Measurements from ENCODE around the gene GCHFR. TPM values are rescaled to one million over a fixed set of nuclear protein-coding genes. Genes with fewer than 3 reads are reported as not detected.
A peak's percentile ranks its signal among the peaks of the same experiment; 100 is the strongest.

The GCHFR gene
- polyA plus RNA-seq, 2 donors, result 42.9 to 87.9 TPM

GRCh38 chr15:40766906-40767837 lies 3.3 kb downstream of the GCHFR start:
- peak overlapping the region; percentile 25 to 44 for H3K4me3 ChIP-seq (ENCODE audit: low read depth in 1 of 2, low read length in 2 of 2)
- H3K4me1 ChIP-seq (ENCODE audit: control insufficient read depth in 2 of 2, insufficient read depth in 2 of 2, low read length in 1 of 2), result peaks cover 14 to 60% of the 10 kb centered on the region in 2 donors
- WGBS, 2 donors, result 72 to 78% methylated on average over 32 of the region's 32 CpGs
- H3K27me3 ChIP-seq (ENCODE audit: control insufficient read depth in 1 of 2, insufficient read depth in 2 of 2, low read length in 2 of 2), result no peaks in the 10 kb centered on the region
- H3K36me3 ChIP-seq (ENCODE audit: control insufficient read depth in 2 of 2, insufficient read depth in 2 of 2, low read length in 1 of 2), result peaks cover 4 to 22% of the 10 kb centered on the region in 2 donors
- no peaks in the 10 kb centered on the region for H3K9me3 ChIP-seq (ENCODE audit: control insufficient read depth in 2 of 2, insufficient read depth in 1 of 2, low read depth in 1 of 2, low read length in 1 of 2)
- H3K27ac ChIP-seq (ENCODE audit: low read depth in 2 of 2, low read length in 1 of 2), result peak overlapping the region; percentile 90 to 98

DNA sequence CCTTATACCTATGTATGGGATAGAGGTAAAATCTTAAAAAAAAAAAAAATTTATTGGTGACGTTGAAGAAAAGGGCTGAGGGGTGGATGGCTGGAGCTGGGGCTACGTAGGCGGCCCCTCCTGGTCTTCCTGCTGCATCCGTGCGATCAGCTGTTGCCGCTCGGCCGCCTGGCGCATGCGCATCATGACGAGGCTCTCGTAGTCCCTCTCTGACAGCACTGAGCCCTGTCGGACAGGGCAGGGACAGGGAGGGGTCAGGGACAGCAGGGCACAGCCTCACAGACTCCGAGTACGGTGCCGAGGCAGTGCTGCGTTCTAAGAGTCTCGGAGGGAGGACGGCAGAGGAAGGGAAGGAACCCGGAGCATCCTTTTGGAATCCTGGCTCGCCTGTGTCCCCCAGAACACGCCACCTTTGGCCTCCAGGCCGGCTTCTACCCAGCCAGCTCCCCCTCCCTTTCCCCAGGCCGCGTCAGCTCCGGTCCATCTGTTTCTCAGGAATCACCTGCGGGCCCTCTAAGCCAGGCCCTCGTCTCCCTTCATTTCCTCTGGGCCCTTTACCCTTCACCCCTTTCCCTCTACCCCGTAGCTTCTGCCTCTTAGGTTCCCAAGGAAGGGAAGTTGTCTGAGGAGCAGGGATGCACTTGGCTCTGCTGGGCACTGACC lies 4.1 kb downstream of the GCHFR start:
- peak overlapping the region; percentile 98 for H3K27ac ChIP-seq (ENCODE audit: low read depth in 2 of 2, low read length in 1 of 2)
- WGBS, 2 donors, result 83 to 85% methylated on average over 29 of the region's 29 CpGs
- peaks cover 4 to 26% of the 10 kb centered on the region in 2 donors for H3K36me3 ChIP-seq (ENCODE audit: control insufficient read depth in 2 of 2, insufficient read depth in 2 of 2, low read length in 1 of 2)
- H3K4me3 ChIP-seq (ENCODE audit: low read depth in 1 of 2, low read length in 2 of 2), result peak overlapping the region in 1 of 2 donors; percentile 17
- H3K4me1 ChIP-seq (ENCODE audit: control insufficient read depth in 2 of 2, insufficient read depth in 2 of 2, low read length in 1 of 2), result peaks cover 14 to 63% of the 10 kb centered on the region in 2 donors
- no peaks in the 10 kb centered on the region for H3K9me3 ChIP-seq (ENCODE audit: control insufficient read depth in 2 of 2, insufficient read depth in 1 of 2, low read depth in 1 of 2, low read length in 1 of 2)
- no peaks in the 10 kb centered on the region for H3K27me3 ChIP-seq (ENCODE audit: control insufficient read depth in 1 of 2, insufficient read depth in 2 of 2, low read length in 2 of 2)

DNA sequence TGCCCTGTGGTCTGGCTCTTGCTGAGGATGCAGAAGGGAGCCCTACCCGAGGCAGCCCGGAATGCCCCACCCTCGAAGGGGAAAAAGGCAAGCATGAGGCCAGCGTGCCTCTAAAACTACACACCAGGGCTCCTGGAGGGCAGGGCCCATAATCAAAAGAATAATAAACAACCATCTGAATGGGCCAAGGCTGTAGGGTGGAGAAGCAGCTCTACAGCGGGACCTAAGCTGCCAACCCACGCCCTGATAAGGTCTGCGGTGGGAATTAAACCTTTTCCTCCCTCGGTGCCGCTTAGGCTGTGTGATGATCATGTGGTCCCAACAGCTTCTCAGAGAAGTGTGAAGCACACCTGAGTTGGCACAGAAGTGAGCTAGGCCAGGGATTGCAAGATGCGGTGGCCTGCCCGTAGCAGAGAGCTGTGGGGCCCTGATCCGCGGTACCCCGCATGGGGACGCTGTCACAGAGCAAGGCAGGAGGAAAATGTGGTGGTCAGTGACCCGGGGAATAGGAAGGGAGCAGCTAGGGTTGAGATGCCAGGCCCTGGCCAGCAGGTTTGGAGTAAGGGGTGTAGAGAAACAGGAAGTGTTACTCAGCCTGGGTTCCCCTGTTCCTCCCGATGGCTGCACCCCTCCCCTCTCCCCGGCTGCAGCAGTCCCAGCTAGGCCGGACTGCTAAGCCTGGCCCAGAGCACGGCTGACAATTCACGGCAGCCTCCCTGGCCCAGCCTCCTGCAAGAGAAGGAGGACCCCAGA lies 4.8 kb downstream of the GCHFR start:
- H3K9me3 ChIP-seq (ENCODE audit: control insufficient read depth in 2 of 2, insufficient read depth in 1 of 2, low read depth in 1 of 2, low read length in 1 of 2), result peaks cover 0 to 2% of the 10 kb centered on the region in 2 donors
- peak overlapping the region; percentile 98 for H3K27ac ChIP-seq (ENCODE audit: low read depth in 2 of 2, low read length in 1 of 2)
- peaks cover 12 to 57% of the 10 kb centered on the region in 2 donors for H3K4me1 ChIP-seq (ENCODE audit: control insufficient read depth in 2 of 2, insufficient read depth in 2 of 2, low read length in 1 of 2)
- no peaks in the 10 kb centered on the region for H3K27me3 ChIP-seq (ENCODE audit: control insufficient read depth in 1 of 2, insufficient read depth in 2 of 2, low read length in 2 of 2)
- H3K36me3 ChIP-seq (ENCODE audit: control insufficient read depth in 2 of 2, insufficient read depth in 2 of 2, low read length in 1 of 2), result peaks cover 8 to 32% of the 10 kb centered on the region in 2 donors
- WGBS, 2 donors, result 42 to 45% methylated on average over 21 of the region's 21 CpGs
- H3K4me3 ChIP-seq (ENCODE audit: low read depth in 1 of 2, low read length in 2 of 2), result peak overlapping the region; percentile 2 to 17

GRCh38 chr15:40769274-40770146 lies 5.6 kb downstream of the GCHFR start, which contains the start of gene C15orf62:
TSS of gene C15orf62 (plus strand) at chr15:40769980. CDS start at chr15:40770496, 516 bp downstream.
- Histone ChIP-seq H3K27me3 (ENCODE audit: control insufficient read depth in 1 of 2, insufficient read depth in 2 of 2, low read length in 2 of 2) (no peaks in the 10 kb centered on the region), H3K36me3 (ENCODE audit: control insufficient read depth in 2 of 2, insufficient read depth in 2 of 2, low read length in 1 of 2) (peaks cover 14 to 40% of the 10 kb centered on the region in 2 donors), H3K27ac (ENCODE audit: low read depth in 2 of 2, low read length in 1 of 2) (peak within 1 kb of the TSS; percentile 98), H3K4me3 (ENCODE audit: low read depth in 1 of 2, low read length in 2 of 2) (peak within 1 kb of the TSS; percentile 53 to 55), H3K9me3 (ENCODE audit: control insufficient read depth in 2 of 2, insufficient read depth in 1 of 2, low read depth in 1 of 2, low read length in 1 of 2) (peaks cover 0 to 2% of the 10 kb centered on the region in 2 donors), H3K4me1 (ENCODE audit: control insufficient read depth in 2 of 2, insufficient read depth in 2 of 2, low read length in 1 of 2) (peaks cover 6 to 57% of the 10 kb centered on the region in 2 donors)
- WGBS, 2 donors, result 32 to 39% methylated on average over 28 of the region's 28 CpGs

GRCh38 chr15:40770147-40770721 lies 6.4 kb downstream of the GCHFR start:
- no peaks in the 10 kb centered on the region for H3K27me3 ChIP-seq (ENCODE audit: control insufficient read depth in 1 of 2, insufficient read depth in 2 of 2, low read length in 2 of 2)
- peak overlapping the region; percentile 98 for H3K27ac ChIP-seq (ENCODE audit: low read depth in 2 of 2, low read length in 1 of 2)
- peaks cover 0 to 2% of the 10 kb centered on the region in 2 donors for H3K9me3 ChIP-seq (ENCODE audit: control insufficient read depth in 2 of 2, insufficient read depth in 1 of 2, low read depth in 1 of 2, low read length in 1 of 2)
- H3K4me3 ChIP-seq (ENCODE audit: low read depth in 1 of 2, low read length in 2 of 2), result peak overlapping the region; percentile 53 to 55
- H3K4me1 ChIP-seq (ENCODE audit: control insufficient read depth in 2 of 2, insufficient read depth in 2 of 2, low read length in 1 of 2), result peaks cover 6 to 57% of the 10 kb centered on the region in 2 donors
- peaks cover 14 to 47% of the 10 kb centered on the region in 2 donors for H3K36me3 ChIP-seq (ENCODE audit: control insufficient read depth in 2 of 2, insufficient read depth in 2 of 2, low read length in 1 of 2)
- 60 to 62% methylated on average over 17 of the region's 17 CpGs for WGBS, 2 donors

GRCh38 chr15:40771242-40771641 lies 7.4 kb downstream of the GCHFR start:
- H3K27ac ChIP-seq (ENCODE audit: low read depth in 2 of 2, low read length in 1 of 2), result peak overlapping the region; percentile 98
- H3K4me3 ChIP-seq (ENCODE audit: low read depth in 1 of 2, low read length in 2 of 2), result peak overlapping the region; percentile 53 to 55

DNA sequence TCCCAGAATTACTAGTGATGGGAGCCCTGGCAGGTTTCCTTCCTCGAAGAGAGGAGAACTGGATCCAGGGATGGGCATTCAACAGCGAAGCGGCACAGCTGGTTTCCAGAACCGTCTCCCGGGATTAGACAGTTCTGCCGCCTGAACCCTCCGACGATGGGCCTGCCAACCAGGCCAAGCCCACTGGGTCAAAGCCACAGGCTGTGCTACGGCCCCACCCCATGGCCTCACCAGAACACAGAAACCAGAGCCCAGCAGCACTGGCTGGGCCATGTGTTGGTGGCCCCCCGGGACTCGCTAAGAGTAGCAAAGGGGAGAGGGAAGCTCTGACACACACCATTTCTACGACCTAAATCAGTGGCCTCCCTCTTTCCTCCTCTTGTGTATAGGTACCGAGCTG lies 8.1 kb downstream of the GCHFR start:
- Histone ChIP-seq H3K4me1 (ENCODE audit: control insufficient read depth in 2 of 2, insufficient read depth in 2 of 2, low read length in 1 of 2) (peaks cover 6 to 46% of the 10 kb centered on the region in 2 donors), H3K36me3 (ENCODE audit: control insufficient read depth in 2 of 2, insufficient read depth in 2 of 2, low read length in 1 of 2) (peaks cover 14 to 47% of the 10 kb centered on the region in 2 donors), H3K27me3 (ENCODE audit: control insufficient read depth in 1 of 2, insufficient read depth in 2 of 2, low read length in 2 of 2) (no peaks in the 10 kb centered on the region), H3K9me3 (ENCODE audit: control insufficient read depth in 2 of 2, insufficient read depth in 1 of 2, low read depth in 1 of 2, low read length in 1 of 2) (peaks cover 0 to 2% of the 10 kb centered on the region in 2 donors), H3K4me3 (ENCODE audit: low read depth in 1 of 2, low read length in 2 of 2) (peak overlapping the region; percentile 12 to 55), H3K27ac (ENCODE audit: low read depth in 2 of 2, low read length in 1 of 2) (peak overlapping the region in 1 of 2 donors; percentile 45)
- 58 to 74% methylated on average over 13 of the region's 13 CpGs for WGBS, 2 donors

More at GRCh38 chr15:40771242-40771641, 7.4 kb downstream of the GCHFR start:
- Histone ChIP-seq H3K4me1 (ENCODE audit: control insufficient read depth in 2 of 2, insufficient read depth in 2 of 2, low read length in 1 of 2) (peaks cover 6 to 49% of the 10 kb centered on the region in 2 donors), H3K36me3 (ENCODE audit: control insufficient read depth in 2 of 2, insufficient read depth in 2 of 2, low read length in 1 of 2) (peaks cover 14 to 47% of the 10 kb centered on the region in 2 donors), H3K9me3 (ENCODE audit: control insufficient read depth in 2 of 2, insufficient read depth in 1 of 2, low read depth in 1 of 2, low read length in 1 of 2) (peaks cover 0 to 2% of the 10 kb centered on the region in 2 donors), H3K27me3 (ENCODE audit: control insufficient read depth in 1 of 2, insufficient read depth in 2 of 2, low read length in 2 of 2) (no peaks in the 10 kb centered on the region)
- WGBS, 2 donors, result 92 to 93% methylated on average over 5 of the region's 5 CpGs

DNA sequence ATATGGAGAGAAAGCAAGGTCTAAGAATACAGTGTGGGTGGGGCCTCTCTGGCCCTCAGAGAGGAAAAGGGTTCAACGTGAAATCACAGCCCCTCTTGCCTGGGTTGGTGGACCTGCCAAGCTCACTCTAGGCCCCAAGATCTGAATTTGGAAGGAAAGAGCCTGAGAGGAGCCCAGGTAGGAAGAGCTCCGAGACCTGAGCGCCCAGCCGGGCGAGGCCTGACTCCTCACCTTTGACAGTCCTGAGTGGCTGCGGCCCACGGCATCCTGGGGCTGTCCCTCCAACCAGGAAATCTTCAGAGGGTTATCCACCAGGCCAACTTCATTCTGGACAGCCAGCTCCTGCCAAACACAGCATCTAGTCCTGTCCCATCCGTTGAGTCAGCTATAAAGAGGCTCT lies 9.6 kb downstream of the GCHFR start:
- peaks cover 0 to 2% of the 10 kb centered on the region in 2 donors for H3K9me3 ChIP-seq (ENCODE audit: control insufficient read depth in 2 of 2, insufficient read depth in 1 of 2, low read depth in 1 of 2, low read length in 1 of 2)
- no peaks in the 10 kb centered on the region for H3K27me3 ChIP-seq (ENCODE audit: control insufficient read depth in 1 of 2, insufficient read depth in 2 of 2, low read length in 2 of 2)
- H3K4me1 ChIP-seq (ENCODE audit: control insufficient read depth in 2 of 2, insufficient read depth in 2 of 2, low read length in 1 of 2), result peaks cover 3 to 33% of the 10 kb centered on the region in 2 donors
- peaks cover 14 to 37% of the 10 kb centered on the region in 2 donors for H3K36me3 ChIP-seq (ENCODE audit: control insufficient read depth in 2 of 2, insufficient read depth in 2 of 2, low read length in 1 of 2)
- peak overlapping the region in 1 of 2 donors; percentile 18 for H3K27ac ChIP-seq (ENCODE audit: low read depth in 2 of 2, low read length in 1 of 2)
- no peak overlapping the region for H3K4me3 ChIP-seq (ENCODE audit: low read depth in 1 of 2, low read length in 2 of 2)
- 89 to 91% methylated on average over 8 of the region's 8 CpGs for WGBS, 2 donors

Data from esophagus (tissue), 2 donors.